CD4-positive, alpha-beta T cell (primary cell): ENCODE results near the gene S100A6. TPM values are rescaled to one million over a fixed set of nuclear protein-coding genes. Genes with fewer than 3 reads are reported as not detected.

ENCODE experiments used
- ATAC-seq: fragments of 200-7000 bp; cut with Tn5 transposase; one replicate; pipeline ENCODE4 v1.10.0; 2022; ENCODE audit warnings: mild to moderate bottlenecking; ENCODE audit not compliant: poor library complexity
- CTCF ChIA-PET: fragments of 350-600 bp; sonication (Branson Sonifier 250); formaldehyde crosslinking; loops from one replicate; lab custom pipeline; 2021; ENCODE audit warnings: antibody characterized with exemption, inconsistent platforms; lab: Charles Lee
- POLR2A ChIA-PET: fragments of 350-600 bp; sonication (Branson Sonifier 250); formaldehyde crosslinking; loops from one replicate; lab custom pipeline; 2021; ENCODE audit warnings: antibody characterized with exemption, inconsistent platforms; lab: Charles Lee
- DNase-seq, 14 experiments: peaks; one replicate each; pipeline ENCODE4 v3.0.0-alpha.2; 2013 to 2020; ENCODE audit warnings: mixed read lengths in 2 of 14
- H3K27ac ChIP-seq, 2 donors: one replicate each; pipeline versions ENCODE4 v1.5.1 to v1.7.0; 2013; ENCODE audit warnings: low read length in 2 of 2, low read depth in 1 of 2, mild to moderate bottlenecking in 1 of 2
- H3K27me3 ChIP-seq, 2 experiments: 1 replicate in 1 of 2; 2 replicates in 1 of 2; pipeline versions ENCODE4 v1.6.1 to v1.7.0; 2013; ENCODE audit warnings: low read length in 2 of 2, control low read depth in 1 of 2, mild to moderate bottlenecking in 1 of 2, moderate library complexity in 1 of 2; ENCODE audit not compliant: insufficient read depth in 2 of 2, control insufficient read depth in 1 of 2
- H3K36me3 ChIP-seq: one replicate; pipeline ENCODE4 v1.6.1; 2013; ENCODE audit warnings: low read length, control low read depth; ENCODE audit not compliant: insufficient read depth
- H3K4me1 ChIP-seq: one replicate; pipeline ENCODE4 v1.6.1; 2013; ENCODE audit warnings: low read length, control low read depth; ENCODE audit not compliant: insufficient read depth
- H3K4me3 ChIP-seq: one replicate; pipeline ENCODE4 v1.5.1; 2013; ENCODE audit warnings: mild to moderate bottlenecking, low read length, moderate library complexity
- H3K9me3 ChIP-seq, 2 experiments: 1 replicate in 1 of 2; 2 replicates in 1 of 2; pipeline versions ENCODE4 v1.6.1 to v1.7.0; 2013; ENCODE audit warnings: low read length in 2 of 2, mild to moderate bottlenecking in 2 of 2, control low read depth in 1 of 2, moderate library complexity in 1 of 2; ENCODE audit not compliant: control insufficient read depth in 1 of 2, insufficient read depth in 1 of 2
- H3K27ac Mint-ChIP-seq: one replicate; pipeline ENCODE4 v1.8.0; 2020; ENCODE audit warnings: mixed read lengths
- H3K27me3 Mint-ChIP-seq: one replicate; pipeline ENCODE4 v1.8.0; 2021; ENCODE audit warnings: mixed read lengths
- H3K36me3 Mint-ChIP-seq: one replicate; pipeline ENCODE4 v1.8.0; 2021; ENCODE audit warnings: low read depth, mixed read lengths
- H3K4me1 Mint-ChIP-seq: one replicate; pipeline ENCODE4 v1.8.0; 2021; ENCODE audit warnings: low read depth, mixed read lengths
- H3K4me3 Mint-ChIP-seq: one replicate; pipeline ENCODE4 v1.8.0; 2020; ENCODE audit warnings: mild to moderate bottlenecking, mixed read lengths
- H3K9me3 Mint-ChIP-seq: one replicate; pipeline ENCODE4 v1.8.0; 2020; ENCODE audit warnings: mixed read lengths
- intact Hi-C, 2 experiments: fragments of 100-400 bp; cut with DNase I in 1 of 2; cut with micrococcal nuclease in 1 of 2; formaldehyde crosslinking; loops; one replicate each; pipeline versions ENCODE4 v1.15.1 to v1.9.0; 2023 to 2025; cut with DNase I, micrococcal nuclease
- total RNA-seq, 174 experiments: library from RNA in 2 of 174; stranded (reverse) in 2 of 174; gene quantifications; one replicate each; pipeline ENCODE4 v1.2.3 and lab custom pipeline; 2021 to 2026
- TF ChIP-seq, protein P1 (sequence below): fragments of 200-600 bp; IDR thresholded peaks from one replicate; pipeline ENCODE4 v1.8.0; 2022; ENCODE audit warnings: antibody characterized with exemption, mild to moderate bottlenecking

Gene S100A6
- total RNA-seq, 2 experiments from 2014 or later = 172 to 175 TPM

DNA sequence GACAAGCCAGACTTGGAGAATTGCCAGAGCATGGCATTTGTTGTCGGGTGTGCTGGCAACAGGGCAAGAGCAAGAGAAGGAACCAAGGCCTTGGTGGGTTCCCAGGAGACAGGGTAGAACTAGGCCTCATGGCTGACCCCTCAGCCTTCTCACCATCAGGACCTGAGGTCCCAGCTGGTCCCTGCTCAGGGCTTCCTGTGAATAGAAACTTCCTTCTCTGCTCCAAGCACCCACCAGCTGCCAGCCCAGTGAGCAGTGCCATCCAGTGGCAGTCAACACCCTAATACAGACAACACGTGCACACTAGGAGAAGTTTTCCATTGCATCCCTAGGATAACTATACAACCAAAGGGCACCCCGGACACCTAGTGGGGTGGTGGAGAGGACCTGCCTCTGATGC is 22.8 kb downstream of the S100A6 start:
- ChIA-PET POLR2A (no interaction called here), CTCF (interaction anchor here (6.6 kb wide), 1 partner anchor 56 kb away, joined by 36 read pairs; no protein-coding TSS in a partner anchor)
- H3K27ac Mint-ChIP-seq = no peak overlapping the region
- peaks cover 8% of the 10 kb centered on the region for H3K4me1 Mint-ChIP-seq
- Histone ChIP-seq H3K36me3 (no peaks in the 10 kb centered on the region), H3K27me3 (no peaks in the 10 kb centered on the region), H3K9me3 (no peaks in the 10 kb centered on the region), H3K27ac (no peak overlapping the region), H3K4me1 (peaks cover 21% of the 10 kb centered on the region), H3K4me3 (no peak overlapping the region)
- H3K27me3 Mint-ChIP-seq = no peaks in the 10 kb centered on the region
- TF ChIP-seq, protein P1, sequence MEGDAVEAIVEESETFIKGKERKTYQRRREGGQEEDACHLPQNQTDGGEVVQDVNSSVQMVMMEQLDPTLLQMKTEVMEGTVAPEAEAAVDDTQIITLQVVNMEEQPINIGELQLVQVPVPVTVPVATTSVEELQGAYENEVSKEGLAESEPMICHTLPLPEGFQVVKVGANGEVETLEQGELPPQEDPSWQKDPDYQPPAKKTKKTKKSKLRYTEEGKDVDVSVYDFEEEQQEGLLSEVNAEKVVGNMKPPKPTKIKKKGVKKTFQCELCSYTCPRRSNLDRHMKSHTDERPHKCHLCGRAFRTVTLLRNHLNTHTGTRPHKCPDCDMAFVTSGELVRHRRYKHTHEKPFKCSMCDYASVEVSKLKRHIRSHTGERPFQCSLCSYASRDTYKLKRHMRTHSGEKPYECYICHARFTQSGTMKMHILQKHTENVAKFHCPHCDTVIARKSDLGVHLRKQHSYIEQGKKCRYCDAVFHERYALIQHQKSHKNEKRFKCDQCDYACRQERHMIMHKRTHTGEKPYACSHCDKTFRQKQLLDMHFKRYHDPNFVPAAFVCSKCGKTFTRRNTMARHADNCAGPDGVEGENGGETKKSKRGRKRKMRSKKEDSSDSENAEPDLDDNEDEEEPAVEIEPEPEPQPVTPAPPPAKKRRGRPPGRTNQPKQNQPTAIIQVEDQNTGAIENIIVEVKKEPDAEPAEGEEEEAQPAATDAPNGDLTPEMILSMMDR = no peak
- no peaks in the 10 kb centered on the region for H3K9me3 Mint-ChIP-seq
- no peaks in the 10 kb centered on the region for H3K36me3 Mint-ChIP-seq
- H3K4me3 Mint-ChIP-seq = no peak overlapping the region
- intact Hi-C loops = no loop called here
- DNase-seq (peak in 1 of 14 experiments; percentile 1), ATAC-seq (no peak)

DNA sequence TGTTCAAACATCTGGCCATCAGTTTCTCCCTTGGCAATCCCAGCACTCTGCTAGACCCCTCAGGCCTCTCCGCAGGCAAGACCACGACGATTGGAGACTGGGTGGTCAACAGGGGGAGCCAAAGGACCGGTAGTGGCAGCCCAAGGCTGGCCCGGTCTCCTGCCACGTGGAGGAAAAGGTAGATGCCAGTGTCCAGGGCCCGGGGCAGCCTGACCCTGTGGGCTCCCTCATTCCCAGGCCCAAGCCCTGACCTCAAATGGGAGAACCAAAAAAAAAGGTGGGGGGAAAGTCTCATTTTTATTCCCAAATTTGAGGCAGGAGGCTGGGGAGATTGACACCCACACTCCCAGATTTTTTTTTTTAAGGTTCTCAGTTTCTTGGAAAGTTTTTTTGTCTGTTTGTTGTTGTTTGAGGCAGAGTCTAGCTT is 24.8 kb downstream of the S100A6 start:
- Histone ChIP-seq H3K9me3 (no peaks in the 10 kb centered on the region), H3K36me3 (no peaks in the 10 kb centered on the region), H3K4me1 (peaks cover 17% of the 10 kb centered on the region), H3K27ac (no peak overlapping the region), H3K4me3 (no peak overlapping the region), H3K27me3 (no peaks in the 10 kb centered on the region)
- no peaks in the 10 kb centered on the region for H3K36me3 Mint-ChIP-seq
- no peaks in the 10 kb centered on the region for H3K27me3 Mint-ChIP-seq
- H3K4me3 Mint-ChIP-seq = no peak overlapping the region
- ATAC-seq = peak; percentile 79
- TF ChIP-seq, protein P1 = peak; percentile 98
- no peak overlapping the region for H3K27ac Mint-ChIP-seq
- ChIA-PET POLR2A (interaction anchor here (1.0 to 2.5 kb wide), 4 partner anchors 34 to 161 kb away, joined by 3 to 9 read pairs (median 4); partner anchors contain the start of gene S100A4), CTCF (interaction anchor here (0.6 to 6.6 kb wide), 11 partner anchors 21 to 160 kb away, joined by 3 to 36 read pairs (median 4); partner anchors contain the start of genes ILF2, S100A4 and S100A6)
- peak; percentile 64 to 91 (median 75) for DNase-seq
- no peaks in the 10 kb centered on the region for H3K9me3 Mint-ChIP-seq
- intact Hi-C loops = loop anchor here (1.0 kb wide), 5 partner anchors 22 to 238 kb away; no protein-coding TSS in a partner anchor
- H3K4me1 Mint-ChIP-seq = peaks cover 8% of the 10 kb centered on the region

DNA sequence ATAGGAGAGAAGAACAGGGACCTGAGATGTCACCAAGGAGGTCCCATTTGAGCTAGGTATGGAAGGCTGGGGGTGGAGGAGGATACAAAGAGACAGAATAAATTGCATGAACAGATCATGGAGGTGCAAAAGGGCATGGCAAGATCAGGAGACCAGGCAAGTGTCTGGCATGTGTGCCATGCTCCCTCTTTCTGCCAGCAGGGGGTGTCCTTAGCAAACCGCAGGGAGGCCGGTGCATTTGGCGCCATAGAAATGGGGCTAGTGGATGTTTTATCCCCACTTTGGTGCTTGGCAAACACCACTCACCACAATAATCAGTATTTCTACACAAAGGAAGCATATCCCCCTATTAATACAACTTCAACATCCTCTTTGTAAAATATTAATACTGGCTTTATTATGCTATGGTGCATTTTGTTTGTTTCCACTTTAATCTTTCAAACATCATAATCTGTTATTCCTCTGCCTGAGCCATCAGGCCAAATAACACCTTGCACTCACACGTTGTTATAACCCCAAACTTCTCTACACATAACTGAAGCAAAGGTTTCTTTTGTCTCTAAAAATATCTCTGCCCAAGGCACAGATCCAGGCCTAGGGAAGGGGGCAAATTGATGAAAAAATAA is 25.9 kb downstream of the S100A6 start:
- H3K36me3 ChIP-seq = no peaks in the 10 kb centered on the region
- intact Hi-C loops = loop anchor here (1.0 to 2.0 kb wide), 3 partner anchors 107 to 477 kb away; partner anchors contain the start of gene RAB13 (in 1 of the 2)
- H3K4me1 ChIP-seq = peaks cover 7% of the 10 kb centered on the region
- TF ChIP-seq, protein P1 = peak; percentile 73
- Mint-ChIP-seq H3K9me3 (no peaks in the 10 kb centered on the region), H3K27ac (no peak overlapping the region), H3K27me3 (no peaks in the 10 kb centered on the region), H3K4me3 (no peak overlapping the region), H3K4me1 (peaks cover 8% of the 10 kb centered on the region), H3K36me3 (no peaks in the 10 kb centered on the region)
- DNase-seq (peak; percentile 47 to 78 (median 62)), ATAC-seq (peak; percentile 71)
- H3K27ac ChIP-seq = no peak overlapping the region
- no peaks in the 10 kb centered on the region for H3K27me3 ChIP-seq
- H3K9me3 ChIP-seq = no peaks in the 10 kb centered on the region
- no peak overlapping the region for H3K4me3 ChIP-seq
- POLR2A ChIA-PET = interaction anchor here (1.0 to 2.5 kb wide), 3 partner anchors 31 to 58 kb away, joined by 3 to 9 read pairs (median 6); partner anchors contain the start of genes S100A4 and S100A5
- CTCF ChIA-PET = interaction anchor here (1.0 to 6.6 kb wide), 5 partner anchors 22 to 112 kb away, joined by 3 to 36 read pairs (median 7); partner anchors contain the start of gene S100A4
